Left lobe of liver (tissue), 2 donors: ENCODE data around the gene UGT2B28. TPM values are rescaled to one million over a fixed set of nuclear protein-coding genes. Genes with fewer than 3 reads are reported as not detected.
"Not testable (repeated sequence)": the region's sequence is repeated elsewhere in the genome, so short reads cannot be mapped to it uniquely, and the experiment has no call there.

Source experiments
- ATAC-seq: fragments of 200-7000 bp; cut with Tn5 transposase; one replicate; pipeline ENCODE4 v1.9.1; 2020; ENCODE audit warnings: mild to moderate bottlenecking, moderate library complexity
- DNase-seq: peaks from one replicate; pipeline ENCODE4 v3.0.0-alpha.2; 2020; ENCODE audit warnings: low spot score
- total RNA-seq: library from RNA; stranded (reverse); gene quantifications from one replicate; pipeline ENCODE4 v1.2.1, GENCODE V29; 2021
- donor health status: DM: no; HTN: no; CAD: no; lungs with moderate emphysema.
- donor health status: DM: no; HTN: yes; CAD: no.

Gene UGT2B28
- total RNA-seq, 1 donor from 2014 or later: not detected

DNA sequence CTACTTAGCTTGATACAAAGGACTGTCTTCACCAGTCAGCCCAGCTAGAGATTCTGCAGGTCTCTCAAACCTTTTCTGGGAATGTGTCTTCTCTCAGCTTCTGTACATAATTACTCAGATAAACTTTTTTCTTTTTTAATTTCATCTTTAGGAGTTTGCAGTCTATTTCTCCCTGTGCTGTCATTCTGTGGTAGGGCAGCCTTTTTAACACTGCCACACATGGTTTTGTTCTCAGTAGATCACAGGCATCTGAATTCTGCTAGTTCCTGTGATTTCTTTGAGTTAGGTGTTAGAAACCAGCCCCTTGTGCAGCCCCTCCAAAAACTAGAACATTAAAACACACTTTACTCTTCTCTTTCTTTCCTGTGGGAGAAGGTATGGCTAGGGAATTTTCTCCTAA is 55.2 kb downstream of the UGT2B28 start:
- peak; percentile 71 for ATAC-seq

DNA sequence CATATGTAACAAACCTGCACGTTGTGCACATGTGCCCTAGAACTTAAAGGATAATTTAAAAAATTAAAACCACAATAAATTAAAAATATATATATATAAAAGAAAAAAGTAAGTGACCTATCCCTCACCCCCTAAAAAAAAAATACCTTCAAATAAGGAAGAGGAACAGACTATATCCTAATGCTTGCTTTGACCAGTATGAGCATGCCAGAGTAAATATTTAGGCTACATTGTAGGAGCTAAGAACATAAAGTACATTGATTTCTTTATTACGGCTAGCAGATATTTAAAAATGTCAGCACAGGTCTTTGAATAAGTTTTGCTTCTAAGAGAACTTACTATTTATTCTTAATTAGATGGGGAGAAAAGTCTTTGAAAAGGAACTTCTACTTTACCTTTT is 62.8 kb downstream of the UGT2B28 start:
- ATAC-seq: not testable (repeated sequence)

More for the DNA sequence above, 55.2 kb downstream of the UGT2B28 start:
- DNase-seq: not testable (repeated sequence)

GRCh38 chr4:69343558-69344420 is 63.5 kb downstream of the UGT2B28 start:
- not testable (repeated sequence) for DNase-seq
- ATAC-seq: peak; percentile 34

More for the DNA sequence above, 62.8 kb downstream of the UGT2B28 start:
- DNase-seq: not testable (repeated sequence)

Other genes with a start within 250 kb of the UGT2B28 start
- gene UGT2B7, start 184.0 kb upstream of the UGT2B28 start, total RNA-seq: 218 TPM
- gene UGT2B11, start 65.7 kb upstream of the UGT2B28 start, total RNA-seq: 0.25 TPM
- 583 TPM for gene UGT2B4, start 215.4 kb downstream of the UGT2B28 start, total RNA-seq